Mesothelial cell of epicardium (in vitro differentiated cells): ENCODE data around the gene XYLT1. TPM values are rescaled to one million over a fixed set of nuclear protein-coding genes. Genes with fewer than 3 reads are reported as not detected.

Source experiments
- DNase-seq, 2 experiments: peaks; one replicate each; pipeline ENCODE4 v3.0.0; 2021; ENCODE audit warnings: low spot score in 2 of 2; ENCODE audit not compliant: unreplicated experiment in 2 of 2
- H3K27ac Mint-ChIP-seq: 2 replicates; pipeline ENCODE4 v1.8.0; 2021; ENCODE audit warnings: mixed read lengths
- H3K27me3 Mint-ChIP-seq: 2 replicates; pipeline ENCODE4 v1.8.0; 2021; ENCODE audit warnings: low read depth, mixed read lengths
- H3K36me3 Mint-ChIP-seq: 2 replicates; pipeline ENCODE4 v1.8.0; 2021; ENCODE audit warnings: mixed read lengths
- H3K4me1 Mint-ChIP-seq: 2 replicates; pipeline ENCODE4 v1.8.0; 2021; ENCODE audit warnings: mixed read lengths
- H3K4me3 Mint-ChIP-seq: 2 replicates; pipeline ENCODE4 v1.8.0; 2021; ENCODE audit warnings: mild to moderate bottlenecking, moderate library complexity, mixed read lengths
- H3K9me3 Mint-ChIP-seq: 2 replicates; pipeline ENCODE4 v1.8.0; 2021; ENCODE audit warnings: mixed read lengths
- CTCF ChIP-seq: fragments of 200-600 bp; sonication (generic); IDR thresholded peaks from one replicate; pipeline ENCODE4 v1.5.0; 2021; ENCODE audit warnings: antibody characterized with exemption; ENCODE audit not compliant: unreplicated experiment
- total RNA-seq: library from RNA; stranded (reverse); gene quantifications from 3 replicates; pipeline ENCODE4 v1.2.1, GENCODE V29; 2021

The XYLT1 gene
- total RNA-seq, 1 donor from 2014 or later = 15.2 TPM

- no peak for DNase-seq
- no peak overlapping the region for H3K4me3 Mint-ChIP-seq
- no peaks in the 10 kb centered on the region for H3K4me1 Mint-ChIP-seq
- no peaks in the 10 kb centered on the region for H3K27me3 Mint-ChIP-seq
- no peak for TF ChIP-seq CTCF
- peaks cover 30% of the 10 kb centered on the region for H3K36me3 Mint-ChIP-seq
- peaks cover 10% of the 10 kb centered on the region for H3K9me3 Mint-ChIP-seq
- H3K27ac Mint-ChIP-seq = no peak overlapping the region
Measured at GRCh38 chr16:17128791-17129190, 342.0 kb downstream of the XYLT1 start.

- H3K4me1 Mint-ChIP-seq = no peaks in the 10 kb centered on the region
- peaks cover 29% of the 10 kb centered on the region for H3K9me3 Mint-ChIP-seq
- H3K27me3 Mint-ChIP-seq = no peaks in the 10 kb centered on the region
- DNase-seq = no peak
- no peak overlapping the region for H3K4me3 Mint-ChIP-seq
- peaks cover 20% of the 10 kb centered on the region for H3K36me3 Mint-ChIP-seq
- no peak overlapping the region for H3K27ac Mint-ChIP-seq
- TF ChIP-seq CTCF = no peak
Measured at GRCh38 chr16:17126156-17126555, 344.6 kb downstream of the XYLT1 start.

GRCh38 chr16:17125671-17126070, 345.1 kb downstream of the XYLT1 start:
- no peak overlapping the region for H3K27ac Mint-ChIP-seq
- H3K27me3 Mint-ChIP-seq = no peaks in the 10 kb centered on the region
- no peak overlapping the region for H3K4me3 Mint-ChIP-seq
- DNase-seq = no peak
- H3K4me1 Mint-ChIP-seq = no peaks in the 10 kb centered on the region
- TF ChIP-seq CTCF = no peak
- H3K9me3 Mint-ChIP-seq = peaks cover 29% of the 10 kb centered on the region
- H3K36me3 Mint-ChIP-seq = peaks cover 20% of the 10 kb centered on the region

- no peak for TF ChIP-seq CTCF
- Mint-ChIP-seq H3K9me3 (peaks cover 12% of the 10 kb centered on the region), H3K27me3 (no peaks in the 10 kb centered on the region), H3K27ac (no peak overlapping the region), H3K4me1 (no peaks in the 10 kb centered on the region), H3K36me3 (peaks cover 5% of the 10 kb centered on the region), H3K4me3 (no peak overlapping the region)
- no peak for DNase-seq
Measured at GRCh38 chr16:17117906-17118577, 352.7 kb downstream of the XYLT1 start.

- Mint-ChIP-seq H3K4me1 (no peaks in the 10 kb centered on the region), H3K4me3 (no peak overlapping the region)
- no peak for DNase-seq
Measured at GRCh38 chr16:17116595-17117322, 354.0 kb downstream of the XYLT1 start.

More at GRCh38 chr16:17116595-17117322, 354.0 kb downstream of the XYLT1 start:
- H3K36me3 Mint-ChIP-seq = peaks cover 5% of the 10 kb centered on the region
- H3K9me3 Mint-ChIP-seq = no peaks in the 10 kb centered on the region
- TF ChIP-seq CTCF = no peak
- H3K27me3 Mint-ChIP-seq = no peaks in the 10 kb centered on the region
- no peak overlapping the region for H3K27ac Mint-ChIP-seq
